Measurements from ENCODE around the gene WDR88.
"Not testable (repeated sequence)": the region's sequence is repeated elsewhere in the genome, so short reads cannot be mapped to it uniquely, and the experiment has no call there.

WDR88 gene

DNA sequence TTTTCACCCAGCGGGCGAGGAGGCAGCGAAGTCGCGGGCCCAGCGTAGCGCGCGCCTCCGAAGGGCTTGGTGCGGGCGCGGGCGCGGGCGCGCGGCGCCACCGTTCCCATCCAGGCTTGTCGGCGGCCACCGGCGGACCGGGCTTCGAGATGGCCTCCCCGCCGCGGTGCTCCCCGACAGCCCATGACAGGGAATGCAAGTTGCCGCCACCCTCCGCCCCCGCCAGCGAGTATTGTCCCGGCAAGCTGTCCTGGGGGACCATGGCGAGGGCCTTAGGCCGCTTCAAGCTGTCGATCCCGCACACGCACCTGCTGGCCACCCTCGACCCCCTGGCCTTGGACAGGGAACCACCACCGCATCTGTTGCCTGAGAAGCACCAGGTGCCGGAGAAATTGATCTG is at the start of gene WDR88:
Gene WDR88, plus strand, starts transcription at position 94 of the 400 bp plus-strand sequence. Its CDS starts 56 bp downstream, at position 150.
- FAIRE-seq, result no peak

- FAIRE-seq, result no peak
These were observed 46.3 kb upstream of the WDR88 start for GRCh38 chr19:33085570-33086128.

DNA sequence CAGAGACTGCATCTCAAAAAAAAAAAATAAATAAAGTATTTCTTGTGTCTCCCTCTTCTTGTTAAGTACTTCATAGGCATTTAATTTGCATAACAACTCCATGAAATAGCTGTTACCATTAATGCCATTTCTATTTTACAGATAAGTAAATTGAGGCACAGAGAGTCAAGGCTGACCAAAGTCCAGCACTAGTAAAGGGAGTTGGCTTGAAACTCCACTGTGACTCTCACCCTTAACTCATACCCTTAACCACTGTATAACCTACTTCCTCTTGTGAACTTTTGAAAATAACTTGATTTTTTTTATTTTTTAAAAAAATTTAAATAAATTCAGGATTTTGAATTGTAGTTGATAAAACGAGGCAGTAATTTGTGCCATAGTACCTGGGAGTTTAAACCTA is 45.0 kb upstream of the WDR88 start:
- no peak for FAIRE-seq

- FAIRE-seq, result no peak
These were observed 42.9 kb upstream of the WDR88 start for GRCh38 chr19:33089010-33089409.

DNA sequence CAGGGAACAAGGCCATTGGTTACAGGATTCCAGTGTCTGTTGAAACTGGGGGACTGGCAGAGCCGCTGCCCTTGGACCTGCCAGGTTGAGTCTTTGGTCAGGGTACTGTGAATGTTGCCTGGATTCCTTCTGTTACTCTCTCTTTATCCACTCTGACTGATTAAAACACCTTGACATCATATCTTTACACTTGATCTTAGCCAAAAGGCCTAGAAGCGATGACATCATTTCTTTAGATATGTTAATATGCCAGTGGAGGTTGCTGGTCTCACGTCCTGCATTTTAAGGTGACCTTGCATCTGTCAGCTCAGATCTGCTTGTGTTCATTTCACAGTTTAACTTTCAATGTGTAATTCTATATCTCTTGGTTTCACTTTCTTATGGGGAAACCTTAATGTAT is 41.7 kb upstream of the WDR88 start:
- no peak for FAIRE-seq

DNA sequence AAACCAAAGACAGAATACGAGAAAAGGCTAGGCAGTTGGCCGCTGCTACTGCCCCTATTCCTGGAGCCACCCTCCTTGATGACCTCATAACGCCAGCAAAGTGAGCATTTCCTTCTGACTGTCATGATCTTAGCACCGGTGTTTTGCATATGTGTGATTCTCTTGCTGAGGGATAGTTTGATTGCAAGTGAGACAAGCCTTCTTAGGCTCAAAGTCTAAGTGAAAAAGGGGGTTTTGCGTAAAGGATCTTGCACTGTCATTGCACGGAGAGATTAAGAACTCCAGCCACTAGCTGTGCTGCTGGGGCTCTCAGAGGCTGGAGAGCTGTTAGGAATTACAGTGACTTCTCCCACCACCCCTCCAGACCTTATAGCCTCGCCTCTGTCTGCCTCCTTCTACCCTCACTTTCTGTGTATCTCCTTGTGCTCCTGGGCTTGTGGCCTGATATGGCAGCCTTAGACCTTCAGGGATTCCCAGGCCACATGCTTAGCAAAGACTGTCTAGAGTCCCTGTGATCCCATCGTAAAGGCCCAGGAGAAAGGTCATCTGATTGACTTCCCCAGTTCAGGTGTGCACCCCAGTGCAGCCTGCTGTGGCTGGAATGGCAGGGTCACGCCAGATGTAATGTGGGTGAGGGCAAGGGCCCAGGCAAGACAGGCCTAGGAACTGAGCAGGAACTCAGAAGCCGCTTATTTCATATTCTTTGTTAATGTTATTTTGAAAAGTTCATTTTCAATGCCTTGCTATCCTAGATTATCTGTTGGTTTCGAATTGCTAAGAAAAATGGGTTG is 38.3 kb upstream of the WDR88 start:
- FAIRE-seq, result no peak

DNA sequence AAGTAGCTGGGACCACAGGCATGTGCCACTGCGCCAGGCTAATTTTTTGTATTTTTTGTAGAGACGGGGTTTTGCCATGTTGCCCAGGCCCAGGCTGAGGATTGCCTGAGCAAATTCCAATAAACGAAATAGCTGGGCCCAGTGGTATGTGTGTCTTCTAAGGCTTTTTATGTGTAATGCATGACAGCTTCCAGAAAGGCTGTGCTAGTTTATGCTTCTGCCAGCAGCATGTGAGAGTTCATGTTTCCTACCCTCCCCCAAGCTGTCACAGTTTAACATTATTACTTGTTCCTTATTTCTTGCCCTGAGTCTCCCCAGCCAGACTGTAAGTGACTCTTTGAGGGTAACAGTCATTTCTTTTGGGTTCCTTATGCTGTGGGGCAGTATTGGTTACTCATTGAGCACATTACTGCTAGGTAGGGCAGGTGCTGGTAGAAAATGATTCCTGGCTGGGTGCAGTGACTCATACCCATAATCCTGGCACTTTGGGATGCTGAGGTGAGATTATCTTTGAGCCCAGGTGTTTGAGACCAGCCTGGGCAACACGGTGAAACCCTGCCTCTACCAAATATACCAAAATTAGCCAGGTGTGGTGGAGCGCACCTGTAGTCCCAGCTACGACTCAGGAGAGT is 37.4 kb upstream of the WDR88 start:
- no peak for FAIRE-seq

GRCh38 chr19:33096005-33096404 is 35.9 kb upstream of the WDR88 start:
- no peak for FAIRE-seq

DNA sequence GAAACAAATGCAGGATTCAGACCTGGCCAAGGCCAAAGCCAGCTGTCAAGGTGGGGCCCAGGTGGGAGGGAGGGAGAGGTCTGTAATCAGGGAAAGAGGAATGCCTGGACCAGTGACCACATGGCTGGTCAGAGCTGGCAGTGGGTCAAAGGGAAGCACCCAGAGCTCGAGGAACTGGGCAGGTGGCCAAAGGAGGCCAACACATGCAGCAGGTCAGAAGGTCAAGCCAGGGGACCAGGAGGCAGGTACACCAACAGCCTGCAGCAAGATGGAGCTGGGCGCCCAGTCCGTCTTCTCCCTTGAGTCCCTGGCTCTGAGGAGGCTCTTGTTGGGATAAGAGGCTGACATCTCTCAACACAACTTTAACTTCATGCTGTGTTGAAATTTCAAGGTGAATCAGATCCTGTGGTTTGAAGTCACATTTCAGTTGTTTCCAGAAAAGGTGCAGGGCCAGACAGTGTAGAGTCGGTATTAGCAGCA is 33.8 kb upstream of the WDR88 start:
- FAIRE-seq, result no peak

DNA sequence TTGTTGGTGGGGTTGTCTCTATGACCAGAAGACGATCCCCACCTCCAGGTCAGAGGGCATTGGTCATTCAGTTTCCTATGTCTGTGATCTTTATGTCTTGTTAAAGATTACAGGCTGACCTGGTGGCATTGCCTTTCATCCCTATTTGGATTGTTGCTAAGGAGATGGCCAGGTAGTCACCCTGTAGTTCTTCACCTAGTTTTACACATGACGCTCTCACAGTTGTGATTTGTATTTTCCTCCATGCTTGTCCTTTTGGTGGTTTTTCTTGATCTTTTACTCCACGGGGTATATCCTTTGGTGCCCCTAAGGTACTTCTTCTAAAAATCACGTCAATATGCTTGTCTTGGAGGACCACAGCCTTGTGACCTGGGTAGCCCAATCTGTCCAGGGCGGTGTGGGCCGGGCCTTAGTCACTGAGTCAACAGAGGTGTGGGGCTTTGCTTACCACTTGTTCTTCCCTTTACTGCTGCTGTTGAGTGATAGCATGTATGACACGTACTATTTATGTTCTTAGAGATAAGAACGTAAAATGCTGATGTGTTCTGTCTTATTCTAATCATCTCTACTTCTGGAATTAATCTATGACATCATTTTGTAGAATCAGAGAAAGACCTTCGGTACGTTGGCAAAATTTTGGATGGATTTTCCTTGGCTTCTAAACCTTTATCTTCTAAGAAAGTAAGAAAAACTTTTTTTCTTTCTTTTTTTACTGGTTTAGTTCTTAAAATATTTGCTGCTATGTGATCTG is 30.8 kb upstream of the WDR88 start:
- no peak for FAIRE-seq

DNA sequence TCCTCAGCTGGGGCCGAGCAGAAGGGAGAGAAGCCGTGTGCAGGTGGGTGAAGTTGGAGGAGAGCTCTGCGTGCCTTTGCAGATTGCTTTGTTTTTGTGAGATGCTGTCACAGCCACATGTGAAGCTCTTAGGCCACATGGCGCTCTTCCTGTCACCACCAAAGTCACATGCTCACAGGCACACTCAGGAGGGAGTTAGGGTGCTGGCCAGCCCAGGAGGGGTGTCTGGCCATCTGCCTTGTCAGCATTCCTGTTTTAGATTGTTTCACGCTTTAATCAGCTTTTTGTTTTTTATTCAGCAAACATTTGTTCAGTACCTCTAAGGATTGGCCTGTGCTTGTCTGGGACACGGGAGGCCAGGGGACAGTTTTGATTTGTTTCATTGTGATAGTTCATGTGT is 29.0 kb upstream of the WDR88 start:
- no peak for FAIRE-seq

- FAIRE-seq, result no peak
These were observed 23.8 kb upstream of the WDR88 start for GRCh38 chr19:33108161-33108560.

DNA sequence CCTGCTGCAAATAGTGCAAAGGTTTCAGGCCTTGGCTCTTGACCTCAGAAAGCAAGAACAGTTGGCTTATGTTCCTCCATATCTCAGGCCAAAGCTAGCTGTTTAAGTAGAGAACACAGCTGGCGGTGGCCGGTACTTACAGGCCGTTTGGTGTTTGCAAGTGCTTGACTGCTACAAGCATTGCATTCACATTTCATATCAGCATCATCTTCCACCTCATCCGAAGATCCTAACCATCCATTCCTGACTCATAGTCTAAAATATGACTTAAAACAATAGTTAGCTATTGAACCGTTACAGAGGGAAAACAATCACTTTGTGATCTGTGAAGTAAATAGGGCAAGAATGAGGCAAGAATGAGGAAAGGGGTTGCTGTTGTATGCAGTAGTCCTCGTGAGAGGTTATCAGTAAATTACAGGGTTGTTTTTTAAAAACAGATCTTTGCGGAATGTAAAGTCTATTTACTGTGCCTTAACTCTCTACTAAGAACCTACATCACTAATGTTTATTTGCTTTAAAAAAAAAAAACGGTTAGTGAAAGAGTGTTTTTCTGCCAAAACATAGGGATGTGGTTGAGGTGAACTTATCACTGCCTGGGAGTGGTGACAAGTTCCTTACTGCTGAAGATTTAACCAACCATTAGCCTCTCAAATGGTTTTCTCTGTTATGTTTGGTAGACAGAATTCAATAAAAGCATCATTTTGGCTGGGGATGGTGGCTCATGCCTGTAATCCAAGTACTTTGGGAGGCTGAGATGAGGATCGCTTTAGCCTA is 21.6 kb upstream of the WDR88 start:
- no peak for FAIRE-seq

DNA sequence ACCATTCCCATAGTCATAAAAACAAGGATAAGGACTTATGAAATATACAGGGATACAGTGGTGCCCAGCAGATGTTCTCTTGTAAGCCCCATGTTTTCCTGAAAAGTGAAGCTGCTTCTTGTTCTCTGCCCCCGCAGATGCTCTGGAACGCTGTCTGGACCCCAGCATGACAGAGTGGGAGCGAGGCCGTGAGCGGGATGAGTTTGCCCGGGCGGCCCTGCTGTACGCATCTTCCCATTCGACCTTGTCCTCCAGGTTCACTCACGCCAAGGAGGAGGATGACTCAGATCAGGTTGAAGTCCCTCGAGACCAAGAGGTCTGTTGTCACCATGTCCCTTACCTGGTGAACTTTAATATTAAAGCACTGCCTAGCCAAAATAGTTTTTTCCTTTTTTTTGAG is 20.3 kb upstream of the WDR88 start:
- no peak for FAIRE-seq

DNA sequence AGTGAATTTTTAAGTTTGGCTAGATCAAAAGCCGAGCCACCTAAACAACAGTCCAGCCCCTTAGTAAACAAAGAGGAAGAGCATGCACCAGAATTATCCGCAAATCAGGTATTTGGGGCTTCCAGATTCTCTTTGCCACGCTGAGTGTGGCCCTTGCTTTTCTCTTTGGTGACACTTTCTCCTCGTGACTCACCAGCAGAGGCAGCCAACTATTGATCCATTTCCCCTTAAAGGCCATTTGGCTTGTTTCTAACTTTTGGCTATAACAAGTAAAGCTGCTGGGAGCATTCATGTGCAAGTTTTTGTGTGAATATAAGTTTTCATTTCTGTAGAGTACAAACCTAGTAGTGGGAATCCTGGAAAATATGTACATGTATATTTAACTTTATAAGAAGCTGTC is 17.6 kb upstream of the WDR88 start:
- FAIRE-seq, result no peak

DNA sequence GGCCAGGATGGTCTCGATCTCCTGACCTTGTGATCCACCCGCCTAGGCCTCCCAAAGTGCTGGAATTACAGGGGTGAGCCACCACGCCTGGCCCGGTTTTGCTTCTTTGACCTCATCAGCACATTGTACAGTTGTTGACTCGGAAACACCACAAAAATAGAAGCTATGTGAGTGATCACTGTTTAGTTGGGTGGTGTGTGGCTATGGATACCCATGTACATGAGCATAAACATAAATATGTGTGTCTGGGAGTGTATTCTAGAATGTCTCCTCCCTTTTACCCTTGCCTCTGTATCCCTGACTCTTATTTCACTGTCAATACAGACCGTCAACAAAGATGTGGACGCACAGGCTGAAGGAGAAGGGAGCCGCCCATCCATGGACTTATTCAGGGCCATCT is 14.4 kb upstream of the WDR88 start:
- no peak for FAIRE-seq

DNA sequence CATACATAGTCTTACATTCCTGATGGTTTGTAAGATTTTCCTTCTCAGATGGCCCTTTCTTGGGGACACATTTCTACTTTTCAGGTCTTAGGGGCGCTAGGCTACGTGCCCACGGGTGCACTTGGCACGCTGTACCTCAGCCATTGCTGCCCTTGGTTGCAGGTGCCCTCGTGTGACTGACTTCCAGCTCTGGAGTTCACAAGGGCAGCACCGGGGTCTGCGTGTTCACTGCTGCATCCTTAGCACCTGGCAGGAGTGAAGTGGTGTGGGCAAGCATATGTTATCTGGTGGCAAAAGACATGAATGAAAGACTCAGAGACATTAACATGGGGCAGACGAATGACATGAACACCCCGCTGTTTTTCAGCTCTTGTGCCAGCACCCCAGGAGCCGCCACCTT is 13.3 kb upstream of the WDR88 start:
- no peak for FAIRE-seq

- FAIRE-seq, result no peak
These were observed 7.5 kb upstream of the WDR88 start for GRCh38 chr19:33124207-33125098.

- FAIRE-seq, result no peak
These were observed 6.0 kb upstream of the WDR88 start for GRCh38 chr19:33125929-33126388.

GRCh38 chr19:33126712-33127111 is 5.2 kb upstream of the WDR88 start:
- not testable (repeated sequence) for FAIRE-seq

- no peak for FAIRE-seq
These were observed 2.0 kb upstream of the WDR88 start for GRCh38 chr19:33129901-33130300.

Measured in endometrium (tissue), 2 donors.